VCaP (cell line): Measurements from ENCODE around the gene CSRNP3.

ENCODE experiments used
- H3K27ac ChIP-seq: fragments of 450-650 bp; 2 replicates; pipeline ENCODE4 v1.5.1; 2017
- TF ChIP-seq, protein P1 (sequence below): fragments of 450-650 bp; conservative IDR thresholded peaks from 2 replicates; pipeline ENCODE4 v1.5.1; 2017; ENCODE audit warnings: mild to moderate bottlenecking, moderate library complexity

Gene CSRNP3

DNA sequence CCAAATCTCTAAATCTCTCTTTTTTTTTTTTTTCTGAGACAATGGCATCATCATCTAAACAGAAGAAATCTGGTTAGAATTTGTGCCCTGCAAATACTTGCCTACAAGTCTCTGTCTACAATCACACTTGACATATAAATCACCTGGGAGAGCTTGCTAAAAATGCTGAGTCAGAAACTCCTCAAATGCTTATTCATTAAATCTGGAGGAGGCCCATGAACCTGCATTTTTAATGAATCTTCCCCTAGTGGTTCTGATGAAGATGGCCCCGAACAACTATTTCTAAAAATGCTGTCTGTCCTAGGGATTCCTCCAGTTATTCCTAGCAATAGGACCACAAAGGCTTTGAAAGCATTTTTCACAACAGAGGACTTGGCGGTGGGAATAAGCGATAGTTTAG lies 1.6 kb upstream of the CSRNP3 start:
- TF ChIP-seq, protein P1, sequence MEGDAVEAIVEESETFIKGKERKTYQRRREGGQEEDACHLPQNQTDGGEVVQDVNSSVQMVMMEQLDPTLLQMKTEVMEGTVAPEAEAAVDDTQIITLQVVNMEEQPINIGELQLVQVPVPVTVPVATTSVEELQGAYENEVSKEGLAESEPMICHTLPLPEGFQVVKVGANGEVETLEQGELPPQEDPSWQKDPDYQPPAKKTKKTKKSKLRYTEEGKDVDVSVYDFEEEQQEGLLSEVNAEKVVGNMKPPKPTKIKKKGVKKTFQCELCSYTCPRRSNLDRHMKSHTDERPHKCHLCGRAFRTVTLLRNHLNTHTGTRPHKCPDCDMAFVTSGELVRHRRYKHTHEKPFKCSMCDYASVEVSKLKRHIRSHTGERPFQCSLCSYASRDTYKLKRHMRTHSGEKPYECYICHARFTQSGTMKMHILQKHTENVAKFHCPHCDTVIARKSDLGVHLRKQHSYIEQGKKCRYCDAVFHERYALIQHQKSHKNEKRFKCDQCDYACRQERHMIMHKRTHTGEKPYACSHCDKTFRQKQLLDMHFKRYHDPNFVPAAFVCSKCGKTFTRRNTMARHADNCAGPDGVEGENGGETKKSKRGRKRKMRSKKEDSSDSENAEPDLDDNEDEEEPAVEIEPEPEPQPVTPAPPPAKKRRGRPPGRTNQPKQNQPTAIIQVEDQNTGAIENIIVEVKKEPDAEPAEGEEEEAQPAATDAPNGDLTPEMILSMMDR, result no peak
- H3K27ac ChIP-seq, result no peak overlapping the region

DNA sequence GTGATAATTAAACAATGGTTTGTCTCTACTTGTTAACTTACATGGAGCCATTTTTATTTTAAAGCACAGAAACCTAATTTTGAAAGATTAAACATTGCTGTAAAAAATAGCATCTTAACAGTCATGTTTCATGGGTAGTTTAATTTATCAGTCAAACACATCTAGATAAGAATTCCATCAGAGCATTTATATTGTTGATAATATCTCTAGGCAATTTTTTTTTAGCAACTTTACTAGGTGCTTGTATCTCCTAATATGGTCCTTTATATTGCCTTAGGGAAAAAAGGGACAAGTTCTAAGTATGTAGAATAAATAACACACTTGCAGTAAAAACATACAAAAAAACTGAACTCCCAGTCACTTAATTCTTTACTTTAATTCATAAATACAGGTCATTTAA lies 863 bp downstream of the CSRNP3 start:
- H3K27ac ChIP-seq, result peak overlapping the region; percentile 88
- TF ChIP-seq, protein P1, result no peak

- TF ChIP-seq, protein P1, result no peak
- peak overlapping the region; percentile 88 for H3K27ac ChIP-seq
Observed at GRCh38 chr2:165471349-165471950, 2.0 kb downstream of the CSRNP3 start.

DNA sequence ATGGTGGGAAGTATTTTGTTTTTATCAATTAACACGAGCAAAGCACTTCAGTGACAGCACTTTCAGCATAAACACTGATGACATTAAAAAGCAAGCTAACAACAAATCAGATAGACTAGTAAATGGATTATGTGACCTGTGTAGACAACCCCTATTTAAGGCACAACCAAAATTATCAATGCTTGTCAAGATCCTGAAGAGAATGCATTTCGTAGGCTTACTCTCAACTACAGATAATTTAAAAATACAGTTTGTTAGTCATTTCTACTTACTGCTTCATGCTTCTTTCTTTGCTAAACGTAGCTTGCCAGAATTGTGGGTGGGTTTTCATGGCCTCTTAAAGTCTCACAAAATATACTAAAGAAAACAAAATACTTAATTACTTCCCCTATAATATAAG lies 3.4 kb downstream of the CSRNP3 start:
- no peak overlapping the region for H3K27ac ChIP-seq
- TF ChIP-seq, protein P1, result no peak

DNA sequence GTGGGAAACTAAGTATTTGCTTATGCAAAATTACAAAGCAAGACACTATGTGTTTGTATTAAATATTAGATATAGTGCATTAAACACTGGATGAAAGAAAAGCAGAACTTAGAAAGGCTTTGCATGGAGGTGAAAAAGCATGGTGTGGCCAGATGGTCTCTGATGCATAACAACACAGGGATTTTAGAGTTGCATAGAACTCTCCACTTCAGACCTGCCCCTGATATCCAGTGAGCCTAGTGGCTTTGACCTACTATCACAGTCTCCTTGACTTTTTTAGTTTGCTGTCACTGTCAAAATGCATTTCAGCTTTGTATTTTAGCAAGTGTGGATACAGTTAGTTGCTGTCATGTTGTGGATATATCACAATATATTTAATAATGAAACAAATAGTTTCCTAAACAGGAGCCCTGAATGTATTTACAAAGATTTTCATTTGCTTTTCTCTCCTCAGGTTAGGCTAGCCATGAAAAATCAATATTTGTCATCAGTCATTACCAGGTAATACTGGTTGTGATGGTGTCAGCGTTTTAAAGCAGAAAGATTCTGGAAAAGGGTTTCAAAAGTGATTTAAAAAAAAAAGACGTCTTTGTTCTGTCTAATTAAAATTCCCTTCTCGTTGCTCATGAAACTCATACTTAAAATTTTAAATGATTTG lies 5.2 kb downstream of the CSRNP3 start:
- H3K27ac ChIP-seq, result peak overlapping the region; percentile 24
- TF ChIP-seq, protein P1, result no peak

DNA sequence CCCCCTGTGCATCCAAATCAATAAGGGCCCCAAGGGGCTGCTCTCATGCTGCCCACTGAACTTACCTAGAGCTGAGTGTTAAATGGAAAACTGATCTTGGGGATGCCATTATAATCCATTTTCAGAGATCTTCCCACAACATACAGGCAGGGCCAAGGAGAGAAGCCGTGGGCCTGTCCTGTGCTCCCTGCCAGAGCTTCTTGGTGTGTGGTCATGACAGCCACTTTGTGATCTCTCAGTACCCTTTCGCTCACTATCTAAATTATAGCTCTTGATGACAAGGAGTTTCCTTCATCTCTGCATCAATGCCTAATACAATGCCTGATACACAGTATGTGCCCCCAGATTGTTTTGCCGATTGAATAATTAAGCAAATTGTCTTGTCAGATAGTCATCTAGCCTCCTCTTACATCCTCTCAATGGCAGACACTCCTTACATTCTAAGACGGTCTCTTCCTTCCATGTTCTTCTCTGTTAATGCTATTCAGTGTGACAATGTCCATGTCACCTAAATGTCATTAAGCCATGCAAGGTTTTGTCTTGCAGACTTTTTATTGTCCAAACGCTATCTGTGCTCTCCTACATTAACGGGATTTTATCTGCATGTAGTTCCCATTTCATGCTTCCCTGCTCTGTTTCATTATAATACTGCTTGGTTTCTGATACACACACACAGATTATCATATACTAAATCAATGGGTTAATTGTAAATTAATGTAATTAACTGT lies 5.9 kb downstream of the CSRNP3 start:
- TF ChIP-seq, protein P1, result no peak
- H3K27ac ChIP-seq, result peak overlapping the region; percentile 24; the same call in 1 of the 2 replicates

DNA sequence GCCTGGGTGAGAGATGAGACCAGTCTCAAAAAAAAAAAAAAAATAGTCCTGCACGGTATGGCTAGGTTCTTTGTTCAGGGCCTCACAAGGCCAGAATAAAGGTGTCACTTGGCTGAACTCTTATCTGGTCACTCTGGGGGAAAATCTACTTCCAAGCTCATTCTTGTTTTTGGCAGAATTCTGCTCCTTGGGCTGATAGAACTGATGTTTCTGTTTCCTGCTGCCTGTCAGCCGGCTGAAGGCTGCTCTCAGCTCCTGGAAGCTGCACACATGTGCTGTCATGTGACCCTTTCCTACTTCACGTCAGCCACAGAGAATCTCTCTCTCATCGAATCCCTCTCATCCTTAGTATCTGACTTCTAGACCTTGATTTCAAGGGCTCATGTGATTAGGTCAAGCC lies 10.4 kb downstream of the CSRNP3 start:
- TF ChIP-seq, protein P1, result no peak
- no peak overlapping the region for H3K27ac ChIP-seq
